ENCODE results near the gene MYT1.

GRCh38 chr20:64186071-64186598, 21.9 kb downstream of the MYT1 start:
- TF ChIP-seq POLR2A (IDR thresholded peaks at IDR 0.05) (no peak), CTCF (IDR thresholded peaks at IDR 0.05) (no peak)
